ENCODE measurements around the gene HSP90B1. TPM values are rescaled to one million over a fixed set of nuclear protein-coding genes. Genes with fewer than 3 reads are reported as not detected.

The HSP90B1 gene
- total RNA-seq, 1 donor from 2014 or later: 1,238 TPM

DNA sequence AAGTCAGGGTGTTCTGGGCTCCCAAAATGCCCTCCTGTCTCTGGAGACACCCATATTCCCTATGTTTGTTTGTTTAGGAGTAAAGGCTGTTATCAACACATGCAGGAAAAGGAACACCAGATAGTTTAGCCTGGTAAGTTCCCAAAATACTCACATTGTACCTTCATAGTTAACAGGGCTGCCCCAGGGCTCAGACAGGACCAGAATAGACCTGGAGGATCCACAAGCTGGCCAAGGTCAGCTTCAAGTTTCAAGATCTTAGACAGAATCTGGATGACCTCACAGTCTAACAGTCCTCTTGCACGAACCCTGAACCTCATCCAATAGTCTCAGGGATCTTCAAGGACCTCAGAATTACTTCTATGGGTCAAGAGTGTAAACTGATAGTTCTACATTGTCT is 18.1 kb upstream of the HSP90B1 start:
- H3K4me3 ChIP-seq (ENCODE audit: insufficient read depth, low read depth, low read length): no peak overlapping the region
- peaks cover 28% of the 10 kb centered on the region for H3K4me1 Mint-ChIP-seq (ENCODE audit: low read depth, unreplicated experiment)

GRCh38 chr12:103913100-103913499 is 17.1 kb upstream of the HSP90B1 start:
- Histone ChIP-seq H3K27ac (ENCODE audit: low read depth, low read length) (no peak overlapping the region), H2AFZ (ENCODE audit: low read depth, low read length) (no peak overlapping the region), H3K79me2 (ENCODE audit: insufficient read depth, low read length) (no peaks in the 10 kb centered on the region), H3K4me3 (ENCODE audit: insufficient read depth, low read depth, low read length) (no peak overlapping the region), H4K20me1 (ENCODE audit: insufficient read depth, low read length) (no peaks in the 10 kb centered on the region), H3K9me3 (ENCODE audit: insufficient read depth, low read depth, low read length) (no peaks in the 10 kb centered on the region), H3K27me3 (ENCODE audit: insufficient read depth, low read length) (no peaks in the 10 kb centered on the region), H3K4me2 (ENCODE audit: low read length) (no peak overlapping the region), H3K9ac (ENCODE audit: low read length) (no peak overlapping the region), H3K4me1 (ENCODE audit: insufficient read depth, low read length) (peaks cover 8% of the 10 kb centered on the region), H3K36me3 (ENCODE audit: insufficient read depth, low read length) (no peaks in the 10 kb centered on the region)
- TF ChIP-seq CTCF (IDR thresholded peaks at IDR 0.05; ENCODE audit: insufficient read depth, low read depth, low read length): no peak
- no peak for TF ChIP-seq EZH2 (IDR thresholded peaks at IDR 0.05; ENCODE audit: insufficient read depth, low read length)
- peaks cover 27% of the 10 kb centered on the region for H3K4me1 Mint-ChIP-seq (ENCODE audit: low read depth, unreplicated experiment)
- H3K9me3 Mint-ChIP-seq (ENCODE audit: unreplicated experiment): no peaks in the 10 kb centered on the region
- no peak overlapping the region for H3K4me3 Mint-ChIP-seq (ENCODE audit: unreplicated experiment)
- H3K27ac Mint-ChIP-seq (ENCODE audit: unreplicated experiment): no peak overlapping the region
- H3K27me3 Mint-ChIP-seq (ENCODE audit: low read depth, unreplicated experiment): no peaks in the 10 kb centered on the region
- no peak for FAIRE-seq
- no peak for DNase-seq (ENCODE audit: low read depth)
- H3K36me3 Mint-ChIP-seq (ENCODE audit: low read depth, unreplicated experiment): no peaks in the 10 kb centered on the region

More for the DNA sequence above, 18.1 kb upstream of the HSP90B1 start:
- no peak overlapping the region for H3K27ac ChIP-seq (ENCODE audit: low read depth, low read length)
- no peaks in the 10 kb centered on the region for H3K27me3 ChIP-seq (ENCODE audit: insufficient read depth, low read length)
- DNase-seq (ENCODE audit: low read depth) (no peak), FAIRE-seq (no peak)
- Mint-ChIP-seq H3K9me3 (ENCODE audit: unreplicated experiment) (no peaks in the 10 kb centered on the region), H3K4me3 (ENCODE audit: unreplicated experiment) (no peak overlapping the region), H3K36me3 (ENCODE audit: low read depth, unreplicated experiment) (no peaks in the 10 kb centered on the region), H3K27ac (ENCODE audit: unreplicated experiment) (no peak overlapping the region), H3K27me3 (ENCODE audit: low read depth, unreplicated experiment) (no peaks in the 10 kb centered on the region)
- H3K4me1 ChIP-seq (ENCODE audit: insufficient read depth, low read length): peaks cover 8% of the 10 kb centered on the region
- no peaks in the 10 kb centered on the region for H3K36me3 ChIP-seq (ENCODE audit: insufficient read depth, low read length)
- no peak overlapping the region for H3K9ac ChIP-seq (ENCODE audit: low read length)
- H2AFZ ChIP-seq (ENCODE audit: low read depth, low read length): no peak overlapping the region
- no peak for TF ChIP-seq EZH2 (IDR thresholded peaks at IDR 0.05; ENCODE audit: insufficient read depth, low read length)
- TF ChIP-seq CTCF (IDR thresholded peaks at IDR 0.05; ENCODE audit: insufficient read depth, low read depth, low read length): no peak
- H3K9me3 ChIP-seq (ENCODE audit: insufficient read depth, low read depth, low read length): no peaks in the 10 kb centered on the region
- no peaks in the 10 kb centered on the region for H3K79me2 ChIP-seq (ENCODE audit: insufficient read depth, low read length)
- H3K4me2 ChIP-seq (ENCODE audit: low read length): no peak overlapping the region
- no peaks in the 10 kb centered on the region for H4K20me1 ChIP-seq (ENCODE audit: insufficient read depth, low read length)

DNA sequence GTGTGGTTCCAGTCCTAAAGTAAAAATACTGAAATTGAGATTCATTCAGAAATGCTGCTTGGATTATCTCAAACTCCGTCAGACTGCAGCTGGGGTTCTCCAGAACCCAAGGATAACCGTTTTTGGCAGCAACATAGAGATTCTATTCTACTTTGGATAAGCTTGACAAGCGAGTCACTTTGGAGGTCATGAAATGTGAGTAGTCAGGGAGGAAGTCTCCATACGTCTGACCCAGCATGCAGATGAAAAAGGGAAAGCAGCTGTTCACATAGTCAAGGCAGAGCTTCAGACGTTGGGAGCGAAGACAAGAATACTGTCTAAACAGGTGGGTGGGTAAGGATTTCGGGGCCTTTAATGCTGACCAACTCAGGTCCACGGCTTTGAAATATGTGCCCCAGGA is 14.9 kb upstream of the HSP90B1 start:
- no peaks in the 10 kb centered on the region for H3K9me3 ChIP-seq (ENCODE audit: insufficient read depth, low read depth, low read length)
- DNase-seq (ENCODE audit: low read depth) (peak; percentile 36), FAIRE-seq (no peak)
- no peak overlapping the region for H3K9ac ChIP-seq (ENCODE audit: low read length)
- Mint-ChIP-seq H3K27me3 (ENCODE audit: low read depth, unreplicated experiment) (no peaks in the 10 kb centered on the region), H3K9me3 (ENCODE audit: unreplicated experiment) (no peaks in the 10 kb centered on the region), H3K36me3 (ENCODE audit: low read depth, unreplicated experiment) (no peaks in the 10 kb centered on the region), H3K4me3 (ENCODE audit: unreplicated experiment) (no peak overlapping the region), H3K27ac (ENCODE audit: unreplicated experiment) (no peak overlapping the region), H3K4me1 (ENCODE audit: low read depth, unreplicated experiment) (peaks cover 11% of the 10 kb centered on the region)
- H3K4me2 ChIP-seq (ENCODE audit: low read length): no peak overlapping the region
- no peaks in the 10 kb centered on the region for H3K79me2 ChIP-seq (ENCODE audit: insufficient read depth, low read length)
- no peak for TF ChIP-seq EZH2 (IDR thresholded peaks at IDR 0.05; ENCODE audit: insufficient read depth, low read length)
- no peak for TF ChIP-seq CTCF (IDR thresholded peaks at IDR 0.05; ENCODE audit: insufficient read depth, low read depth, low read length)
- no peaks in the 10 kb centered on the region for H4K20me1 ChIP-seq (ENCODE audit: insufficient read depth, low read length)
- H2AFZ ChIP-seq (ENCODE audit: low read depth, low read length): no peak overlapping the region
- no peak overlapping the region for H3K27ac ChIP-seq (ENCODE audit: low read depth, low read length)
- no peaks in the 10 kb centered on the region for H3K27me3 ChIP-seq (ENCODE audit: insufficient read depth, low read length)
- H3K4me3 ChIP-seq (ENCODE audit: insufficient read depth, low read depth, low read length): no peak overlapping the region
- no peaks in the 10 kb centered on the region for H3K4me1 ChIP-seq (ENCODE audit: insufficient read depth, low read length)
- no peaks in the 10 kb centered on the region for H3K36me3 ChIP-seq (ENCODE audit: insufficient read depth, low read length)
